Measurements from ENCODE around the gene PSME3. TPM values are rescaled to one million over a fixed set of nuclear protein-coding genes. Genes with fewer than 3 reads are reported as not detected.
A peak's percentile ranks its signal among the peaks of the same experiment; 100 is the strongest.

Gene PSME3
- total RNA-seq, 2 experiments from 2014 or later: 84.7 to 87.0 TPM

GRCh38 chr17:42798011-42798382, 35.2 kb upstream of the PSME3 start:
- H3K36me3 Mint-ChIP-seq (ENCODE audit: low read depth): peaks cover 3% of the 10 kb centered on the region
- H3K27me3 Mint-ChIP-seq (ENCODE audit: low read depth): no peaks in the 10 kb centered on the region
- H3K9me3 Mint-ChIP-seq: peaks cover 2% of the 10 kb centered on the region
- H3K27ac Mint-ChIP-seq: no peak overlapping the region
- intact Hi-C loops (cut with micrococcal nuclease): loop anchor here (1.0 to 2.0 kb wide), 3 partner anchors 26 to 53 kb away; partner anchors contain the start of genes BECN1, EZH1 and PSME3
- H3K4me3 Mint-ChIP-seq: peak overlapping the region; percentile 91
- CTCF ChIA-PET: interaction anchor here (0.6 to 1.3 kb wide), 4 partner anchors 27 to 220 kb away, joined by 3 to 6 read pairs (median 3); partner anchors contain the start of gene PSMC3IP
- peaks cover 21% of the 10 kb centered on the region for H3K4me1 Mint-ChIP-seq (ENCODE audit: low read depth)
- no peak for DNase-seq

- intact Hi-C loops (cut with micrococcal nuclease): loop anchor here (1.0 to 2.0 kb wide), 3 partner anchors 26 to 54 kb away; partner anchors contain the start of genes BECN1, EZH1 and PSME3
- CTCF ChIA-PET: interaction anchor here (0.7 to 1.3 kb wide), 3 partner anchors 25 to 35 kb away, joined by 3 to 6 read pairs (median 3); partner anchors contain the start of gene BECN1
- Mint-ChIP-seq H3K4me1 (ENCODE audit: low read depth) (peaks cover 21% of the 10 kb centered on the region), H3K4me3 (peak within 1 kb of the TSS; percentile 91), H3K27ac (peak within 1 kb of the TSS; percentile 62), H3K9me3 (peaks cover 2% of the 10 kb centered on the region), H3K27me3 (ENCODE audit: low read depth) (no peaks in the 10 kb centered on the region), H3K36me3 (ENCODE audit: low read depth) (peaks cover 3% of the 10 kb centered on the region)
- peak; percentile 90 for DNase-seq
Observed at GRCh38 chr17:42798383-42799380, 34.5 kb upstream of the PSME3 start, which contains the start of the genes CNTD1 and COA3. Gene CNTD1, plus strand, starts transcription at chr17:42798861. Its CDS starts 207 bp downstream, at chr17:42799068. Gene COA3, minus strand, starts transcription at chr17:42798704. Its CDS starts 23 bp downstream, at chr17:42798681.

GRCh38 chr17:42803074-42803883, 29.9 kb upstream of the PSME3 start:
- CTCF ChIA-PET: interaction anchor here (0.9 to 1.5 kb wide), 2 partner anchors 15 to 17 kb away, joined by 3 to 4 read pairs; no protein-coding TSS in a partner anchor
- Mint-ChIP-seq H3K4me1 (ENCODE audit: low read depth) (peaks cover 6% of the 10 kb centered on the region), H3K9me3 (peaks cover 2% of the 10 kb centered on the region), H3K36me3 (ENCODE audit: low read depth) (peaks cover 3% of the 10 kb centered on the region), H3K27ac (no peak overlapping the region), H3K27me3 (ENCODE audit: low read depth) (no peaks in the 10 kb centered on the region), H3K4me3 (no peak overlapping the region)
- intact Hi-C loops (cut with micrococcal nuclease): no loop called here
- no peak for DNase-seq

GRCh38 chr17:42804918-42805367, 28.3 kb upstream of the PSME3 start:
- H3K4me1 Mint-ChIP-seq (ENCODE audit: low read depth): no peaks in the 10 kb centered on the region
- H3K4me3 Mint-ChIP-seq: no peak overlapping the region
- H3K27ac Mint-ChIP-seq: no peak overlapping the region
- H3K27me3 Mint-ChIP-seq (ENCODE audit: low read depth): no peaks in the 10 kb centered on the region
- no peaks in the 10 kb centered on the region for H3K9me3 Mint-ChIP-seq
- CTCF ChIA-PET: interaction anchor here (0.9 kb wide), 1 partner anchor 14 kb away, joined by 3 read pairs; no protein-coding TSS in a partner anchor
- peaks cover 2% of the 10 kb centered on the region for H3K36me3 Mint-ChIP-seq (ENCODE audit: low read depth)
- intact Hi-C loops (cut with micrococcal nuclease): no loop called here
- no peak for DNase-seq

GRCh38 chr17:42806249-42806648, 26.9 kb upstream of the PSME3 start:
- intact Hi-C loops (cut with micrococcal nuclease): no loop called here
- DNase-seq: no peak
- Mint-ChIP-seq H3K27me3 (ENCODE audit: low read depth) (no peaks in the 10 kb centered on the region), H3K9me3 (no peaks in the 10 kb centered on the region), H3K27ac (no peak overlapping the region), H3K36me3 (ENCODE audit: low read depth) (peaks cover 8% of the 10 kb centered on the region), H3K4me1 (ENCODE audit: low read depth) (no peaks in the 10 kb centered on the region), H3K4me3 (no peak overlapping the region)
- CTCF ChIA-PET: interaction anchor here (0.9 to 1.3 kb wide), 3 partner anchors 12 to 17 kb away, joined by 3 to 8 read pairs (median 6); partner anchors contain the start of gene BECN1

- intact Hi-C loops (cut with micrococcal nuclease): no loop called here
- Mint-ChIP-seq H3K4me3 (no peak overlapping the region), H3K27ac (peak overlapping the region; percentile 1), H3K9me3 (no peaks in the 10 kb centered on the region), H3K27me3 (ENCODE audit: low read depth) (no peaks in the 10 kb centered on the region), H3K36me3 (ENCODE audit: low read depth) (peaks cover 20% of the 10 kb centered on the region), H3K4me1 (ENCODE audit: low read depth) (no peaks in the 10 kb centered on the region)
- no peak for DNase-seq
- CTCF ChIA-PET: interaction anchor here (1.4 kb wide), 1 partner anchor 11 kb away, joined by 3 read pairs; no protein-coding TSS in a partner anchor
Observed at GRCh38 chr17:42809250-42809649, 23.9 kb upstream of the PSME3 start.

- Mint-ChIP-seq H3K9me3 (no peaks in the 10 kb centered on the region), H3K4me1 (ENCODE audit: low read depth) (no peaks in the 10 kb centered on the region), H3K36me3 (ENCODE audit: low read depth) (peaks cover 45% of the 10 kb centered on the region), H3K27ac (no peak overlapping the region), H3K27me3 (ENCODE audit: low read depth) (no peaks in the 10 kb centered on the region), H3K4me3 (no peak overlapping the region)
- CTCF ChIA-PET: interaction anchor here (0.6 to 1.4 kb wide), 3 partner anchors 9 to 124 kb away, joined by 3 to 4 read pairs (median 3); partner anchors contain the start of gene BECN1
- intact Hi-C loops (cut with micrococcal nuclease): no loop called here
- DNase-seq: no peak
Observed at GRCh38 chr17:42814633-42815399, 18.4 kb upstream of the PSME3 start.

GRCh38 chr17:42817866-42818265, 15.3 kb upstream of the PSME3 start:
- Mint-ChIP-seq H3K36me3 (ENCODE audit: low read depth) (peaks cover 46% of the 10 kb centered on the region), H3K4me3 (no peak overlapping the region), H3K27ac (no peak overlapping the region), H3K4me1 (ENCODE audit: low read depth) (peaks cover 20% of the 10 kb centered on the region), H3K27me3 (ENCODE audit: low read depth) (no peaks in the 10 kb centered on the region), H3K9me3 (no peaks in the 10 kb centered on the region)
- CTCF ChIA-PET: interaction anchor here (0.9 to 1.2 kb wide), 3 partner anchors 12 to 119 kb away, joined by 3 to 8 read pairs (median 3); no protein-coding TSS in a partner anchor
- no peak for DNase-seq
- intact Hi-C loops (cut with micrococcal nuclease): no loop called here

GRCh38 chr17:42818379-42818778, 14.8 kb upstream of the PSME3 start:
- peaks cover 23% of the 10 kb centered on the region for H3K4me1 Mint-ChIP-seq (ENCODE audit: low read depth)
- intact Hi-C loops (cut with micrococcal nuclease): no loop called here
- CTCF ChIA-PET: interaction anchor here (0.9 to 1.2 kb wide), 3 partner anchors 12 to 119 kb away, joined by 3 to 8 read pairs (median 3); no protein-coding TSS in a partner anchor
- H3K4me3 Mint-ChIP-seq: no peak overlapping the region
- peaks cover 46% of the 10 kb centered on the region for H3K36me3 Mint-ChIP-seq (ENCODE audit: low read depth)
- H3K9me3 Mint-ChIP-seq: no peaks in the 10 kb centered on the region
- no peaks in the 10 kb centered on the region for H3K27me3 Mint-ChIP-seq (ENCODE audit: low read depth)
- DNase-seq: no peak
- H3K27ac Mint-ChIP-seq: no peak overlapping the region

GRCh38 chr17:42819939-42820535, 13.2 kb upstream of the PSME3 start:
- Mint-ChIP-seq H3K27ac (no peak overlapping the region), H3K27me3 (ENCODE audit: low read depth) (no peaks in the 10 kb centered on the region), H3K4me1 (ENCODE audit: low read depth) (peaks cover 32% of the 10 kb centered on the region), H3K9me3 (no peaks in the 10 kb centered on the region), H3K36me3 (ENCODE audit: low read depth) (peaks cover 36% of the 10 kb centered on the region), H3K4me3 (no peak overlapping the region)
- CTCF ChIA-PET: interaction anchor here (0.6 to 2.1 kb wide), 12 partner anchors 10 to 759 kb away, joined by 3 to 16 read pairs (median 3); partner anchors contain the start of gene PSME3
- intact Hi-C loops (cut with micrococcal nuclease): loop anchor here (1.0 kb wide), 1 partner anchor 178 kb away; the partner anchor contains the start of gene RPL27
- peak; percentile 82 for DNase-seq
